Tibial nerve (tissue), 3 donors: ENCODE measurements around the gene MED28.

Experiments used
- POLR2A ChIP-seq, 2 donors: fragments of 450-650 bp; IDR thresholded peaks; one replicate each; pipeline ENCODE4 v1.6.1; 2017; ENCODE audit warnings: antibody characterized with exemption in 2 of 2, mild to moderate bottlenecking in 2 of 2, moderate library complexity in 2 of 2
- TF ChIP-seq, protein P1 (sequence below), 5 experiments: fragments of 200-600 bp in 3 of 5; fragments of 450-650 bp in 2 of 5; sonication (generic) in 3 of 5; IDR thresholded peaks; one replicate each; pipeline ENCODE4 v1.5.1; 2016 to 2019; ENCODE audit warnings: antibody characterized with exemption in 5 of 5, mild to moderate bottlenecking in 3 of 5, moderate library complexity in 2 of 5

DNA sequence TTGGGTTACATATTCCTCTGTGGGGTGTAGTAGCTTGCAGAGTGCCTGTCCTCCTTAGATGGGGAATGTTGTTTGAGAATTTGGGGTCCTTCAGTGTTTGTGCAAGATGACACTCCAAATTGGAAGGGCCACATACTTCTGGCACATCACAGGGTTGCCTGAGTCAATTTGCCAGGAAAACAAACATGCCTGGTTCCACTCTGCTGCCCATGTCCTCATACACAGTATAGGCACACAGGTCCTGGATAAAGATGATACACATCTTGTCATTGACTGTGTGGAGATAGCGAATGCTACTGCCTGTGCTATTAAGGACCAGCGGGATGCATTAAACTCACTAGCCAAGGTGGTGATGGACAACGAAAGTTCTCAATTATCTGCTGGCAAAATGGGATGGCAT, 48.6 kb upstream of the MED28 start:
- TF ChIP-seq POLR2A (IDR thresholded peaks at IDR 0.05), result no peak
- TF ChIP-seq, protein P1, sequence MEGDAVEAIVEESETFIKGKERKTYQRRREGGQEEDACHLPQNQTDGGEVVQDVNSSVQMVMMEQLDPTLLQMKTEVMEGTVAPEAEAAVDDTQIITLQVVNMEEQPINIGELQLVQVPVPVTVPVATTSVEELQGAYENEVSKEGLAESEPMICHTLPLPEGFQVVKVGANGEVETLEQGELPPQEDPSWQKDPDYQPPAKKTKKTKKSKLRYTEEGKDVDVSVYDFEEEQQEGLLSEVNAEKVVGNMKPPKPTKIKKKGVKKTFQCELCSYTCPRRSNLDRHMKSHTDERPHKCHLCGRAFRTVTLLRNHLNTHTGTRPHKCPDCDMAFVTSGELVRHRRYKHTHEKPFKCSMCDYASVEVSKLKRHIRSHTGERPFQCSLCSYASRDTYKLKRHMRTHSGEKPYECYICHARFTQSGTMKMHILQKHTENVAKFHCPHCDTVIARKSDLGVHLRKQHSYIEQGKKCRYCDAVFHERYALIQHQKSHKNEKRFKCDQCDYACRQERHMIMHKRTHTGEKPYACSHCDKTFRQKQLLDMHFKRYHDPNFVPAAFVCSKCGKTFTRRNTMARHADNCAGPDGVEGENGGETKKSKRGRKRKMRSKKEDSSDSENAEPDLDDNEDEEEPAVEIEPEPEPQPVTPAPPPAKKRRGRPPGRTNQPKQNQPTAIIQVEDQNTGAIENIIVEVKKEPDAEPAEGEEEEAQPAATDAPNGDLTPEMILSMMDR (IDR thresholded peaks at IDR 0.05), result no peak
